Trophoblast cell (in vitro differentiated cells and primary cell): ENCODE measurements around the gene APH1B.
"Not testable (repeated sequence)": the region's sequence is repeated elsewhere in the genome, so short reads cannot be mapped to it uniquely, and the experiment has no call there.

Experiments used
- DNase-seq, 2 donors: peaks; one replicate each; pipeline ENCODE4 v3.0.0-alpha.2; 2016
- H2AFZ ChIP-seq: 2 replicates; pipeline ENCODE4 v1.6.1; 2013; ENCODE audit warnings: low read length, moderate library complexity, mild to moderate bottlenecking; ENCODE audit not compliant: insufficient read depth, poor library complexity
- H2AK5ac ChIP-seq: 2 replicates; pipeline ENCODE4 v1.6.1; 2013; ENCODE audit warnings: mild to moderate bottlenecking, low read length
- H2BK120ac ChIP-seq: 2 replicates; pipeline ENCODE4 v1.6.1; 2013; ENCODE audit warnings: low read length, mild to moderate bottlenecking, moderate library complexity; ENCODE audit not compliant: insufficient read depth, poor library complexity
- H2BK12ac ChIP-seq: 2 replicates; pipeline ENCODE4 v1.6.1; 2013; ENCODE audit warnings: mild to moderate bottlenecking, low read length, moderate library complexity
- H2BK5ac ChIP-seq: 2 replicates; pipeline ENCODE4 v1.6.1; 2013; ENCODE audit warnings: low read length, low read depth, moderate library complexity, mild to moderate bottlenecking; ENCODE audit not compliant: poor library complexity
- H3K14ac ChIP-seq: 2 replicates; pipeline ENCODE4 v1.6.1; 2013; ENCODE audit warnings: mild to moderate bottlenecking, low read length
- H3K18ac ChIP-seq: 2 replicates; pipeline ENCODE4 v1.6.1; 2013; ENCODE audit warnings: mild to moderate bottlenecking, low read length
- H3K23ac ChIP-seq: 2 replicates; pipeline ENCODE4 v1.6.1; 2013; ENCODE audit warnings: low read length
- H3K27ac ChIP-seq: 2 replicates; pipeline ENCODE4 v1.5.1; 2013; ENCODE audit warnings: low read depth, mild to moderate bottlenecking, inconsistent platforms, low read length, moderate library complexity
- H3K27me3 ChIP-seq: 2 replicates; pipeline ENCODE4 v1.6.1; 2013; ENCODE audit warnings: inconsistent platforms, mild to moderate bottlenecking, low read length, moderate library complexity; ENCODE audit not compliant: insufficient read depth
- H3K36me3 ChIP-seq, 2 experiments: 1 replicate in 1 of 2; 2 replicates in 1 of 2; pipeline ENCODE4 v1.6.1; 2013; ENCODE audit warnings: low read length in 2 of 2, mild to moderate bottlenecking in 2 of 2, moderate library complexity in 1 of 2; ENCODE audit not compliant: insufficient read depth in 2 of 2, control insufficient read depth in 1 of 2
- H3K4ac ChIP-seq: 2 replicates; pipeline ENCODE4 v1.6.1; 2013; ENCODE audit warnings: low read depth, mild to moderate bottlenecking, low read length, moderate library complexity
- H3K4me1 ChIP-seq, 2 experiments: 1 replicate in 1 of 2; 2 replicates in 1 of 2; pipeline ENCODE4 v1.6.1; 2013; ENCODE audit warnings: low read length in 2 of 2, mild to moderate bottlenecking in 2 of 2, moderate library complexity in 1 of 2; ENCODE audit not compliant: insufficient read depth in 2 of 2, control insufficient read depth in 1 of 2
- H3K4me2 ChIP-seq: 2 replicates; pipeline ENCODE4 v1.6.1; 2013; ENCODE audit warnings: inconsistent platforms, mild to moderate bottlenecking, low read length, moderate library complexity
- H3K4me3 ChIP-seq: 2 replicates; pipeline ENCODE4 v1.5.1; 2013; ENCODE audit warnings: mild to moderate bottlenecking, low read depth, low read length, inconsistent platforms
- H3K79me1 ChIP-seq: one replicate; pipeline ENCODE4 v1.6.1; 2013; ENCODE audit warnings: low read length
- H3K79me2 ChIP-seq: 2 replicates; pipeline ENCODE4 v1.6.1; 2013; ENCODE audit warnings: low read length, mild to moderate bottlenecking; ENCODE audit not compliant: control insufficient read depth, insufficient read depth, poor library complexity
- H3K9ac ChIP-seq: 2 replicates; pipeline ENCODE4 v1.6.1; 2013; ENCODE audit warnings: mild to moderate bottlenecking, low read length
- H3K9me3 ChIP-seq: 2 replicates; pipeline ENCODE4 v1.6.1; 2013; ENCODE audit warnings: low read depth, mild to moderate bottlenecking, control low read depth, inconsistent platforms, low read length; ENCODE audit not compliant: insufficient read depth
- H4K12ac ChIP-seq: 2 replicates; pipeline ENCODE4 v1.6.1; 2013; ENCODE audit warnings: low read depth, mild to moderate bottlenecking, low read length, moderate library complexity
- H4K8ac ChIP-seq: 2 replicates; pipeline ENCODE4 v1.6.1; 2013; ENCODE audit warnings: low read depth, mild to moderate bottlenecking, low read length, moderate library complexity
- H4K91ac ChIP-seq: one replicate; pipeline ENCODE4 v1.6.1; 2013; ENCODE audit warnings: low read depth, mild to moderate bottlenecking, low read length, moderate library complexity
- WGBS: extraction: QIAGEN DNeasy Blood & Tissue Kit; methylation state at CpG from one replicate; pipeline ENCODE4 v1.1.7; 2013; ENCODE audit warnings: missing lambda C conversion rate; ENCODE audit not compliant: insufficient read length, insufficient coverage; ENCODE audit errors: extremely low coverage; 5-methylcytosine and 5-hydroxymethylcytosine counted together

Gene APH1B

GRCh38 chr15:63314409-63314808 is 37.0 kb downstream of the APH1B start:
- Histone ChIP-seq H2AFZ (no peak overlapping the region), H2BK120ac (no peak overlapping the region), H3K4me1 (peaks cover 0 to 1% of the 10 kb centered on the region in 2 experiments), H3K9ac (no peak overlapping the region), H3K27me3 (no peaks in the 10 kb centered on the region), H3K18ac (no peak overlapping the region), H2AK5ac (no peak overlapping the region), H3K79me1 (no peaks in the 10 kb centered on the region), H2BK5ac (no peak overlapping the region), H3K27ac (no peak overlapping the region), H3K4ac (no peak overlapping the region), H4K91ac (no peak overlapping the region), H4K12ac (no peak overlapping the region), H2BK12ac (no peak overlapping the region), H3K4me2 (no peak overlapping the region), H3K4me3 (no peak overlapping the region), H3K23ac (no peak overlapping the region), H3K36me3 (no peaks in the 10 kb centered on the region), H4K8ac (no peak overlapping the region), H3K79me2 (no peaks in the 10 kb centered on the region), H3K14ac (no peak overlapping the region), H3K9me3 (no peaks in the 10 kb centered on the region)
- DNase-seq = no peak
- WGBS = no CpG with 5 or more reads among the region's 2 CpGs

- H3K4ac ChIP-seq = no peak overlapping the region
- no CpG with 5 or more reads among the region's 4 CpGs for WGBS
These were observed 40.9 kb downstream of the APH1B start for GRCh38 chr15:63318344-63318743.

GRCh38 chr15:63319065-63319464 is 41.7 kb downstream of the APH1B start:
- no peak overlapping the region for H2AK5ac ChIP-seq
- no peak overlapping the region for H3K27ac ChIP-seq
- no peaks in the 10 kb centered on the region for H3K27me3 ChIP-seq
- H3K79me1 ChIP-seq = no peaks in the 10 kb centered on the region
- H3K4me3 ChIP-seq = no peak overlapping the region
- H3K14ac ChIP-seq = no peak overlapping the region
- H2AFZ ChIP-seq = no peak overlapping the region
- H3K36me3 ChIP-seq = no peaks in the 10 kb centered on the region
- no peak overlapping the region for H3K18ac ChIP-seq
- H4K91ac ChIP-seq = no peak overlapping the region
- no peaks in the 10 kb centered on the region for H3K79me2 ChIP-seq
- DNase-seq = no peak
- no peak overlapping the region for H4K12ac ChIP-seq
- no peaks in the 10 kb centered on the region for H3K9me3 ChIP-seq
- no peak overlapping the region for H4K8ac ChIP-seq
- no peak overlapping the region for H3K4me2 ChIP-seq
- H3K9ac ChIP-seq = no peak overlapping the region
- no peak overlapping the region for H3K23ac ChIP-seq
- H3K4ac ChIP-seq = no peak overlapping the region
- WGBS = no CpG with 5 or more reads among the region's 3 CpGs
- H3K4me1 ChIP-seq = no peaks in the 10 kb centered on the region
- H2BK12ac ChIP-seq = no peak overlapping the region
- no peak overlapping the region for H2BK5ac ChIP-seq
- no peak overlapping the region for H2BK120ac ChIP-seq

More at GRCh38 chr15:63318344-63318743, 40.9 kb downstream of the APH1B start:
- no peaks in the 10 kb centered on the region for H3K36me3 ChIP-seq
- no peak overlapping the region for H4K12ac ChIP-seq
- H2BK120ac ChIP-seq = no peak overlapping the region
- H3K9me3 ChIP-seq = no peaks in the 10 kb centered on the region
- no peaks in the 10 kb centered on the region for H3K27me3 ChIP-seq
- no peak overlapping the region for H3K4me2 ChIP-seq
- no peak overlapping the region for H2AK5ac ChIP-seq
- H3K23ac ChIP-seq = no peak overlapping the region
- H2BK5ac ChIP-seq = no peak overlapping the region
- H3K4me1 ChIP-seq = no peaks in the 10 kb centered on the region
- no peaks in the 10 kb centered on the region for H3K79me2 ChIP-seq
- no peak overlapping the region for H4K91ac ChIP-seq
- H3K79me1 ChIP-seq = no peaks in the 10 kb centered on the region
- no peak overlapping the region for H3K27ac ChIP-seq
- no peak overlapping the region for H3K14ac ChIP-seq
- H3K18ac ChIP-seq = no peak overlapping the region
- H3K9ac ChIP-seq = no peak overlapping the region
- no peak overlapping the region for H4K8ac ChIP-seq
- H2AFZ ChIP-seq = no peak overlapping the region
- H3K4me3 ChIP-seq = no peak overlapping the region
- H2BK12ac ChIP-seq = no peak overlapping the region
- no peak for DNase-seq

GRCh38 chr15:63320446-63320845 is 43.0 kb downstream of the APH1B start:
- H3K27ac ChIP-seq, H2BK12ac ChIP-seq, H4K8ac ChIP-seq, H3K79me1 ChIP-seq, H3K4me2 ChIP-seq, H3K4ac ChIP-seq, H2BK120ac ChIP-seq, H3K14ac ChIP-seq, H3K18ac ChIP-seq, H2AK5ac ChIP-seq, H4K91ac ChIP-seq, H3K4me1 ChIP-seq, DNase-seq, H3K27me3 ChIP-seq, H2AFZ ChIP-seq, H3K23ac ChIP-seq, H2BK5ac ChIP-seq, H3K36me3 ChIP-seq, H3K79me2 ChIP-seq, H3K9me3 ChIP-seq, H4K12ac ChIP-seq, H3K9ac ChIP-seq, H3K4me3 ChIP-seq: not testable (repeated sequence)
- WGBS = no CpG with 5 or more reads among the region's 10 CpGs
